Calu3 (cell line): ENCODE results near the gene CDC16. TPM values are rescaled to one million over a fixed set of nuclear protein-coding genes. Genes with fewer than 3 reads are reported as not detected.

Experiments used
- BruUV-seq: library from RNA; stranded (reverse); fragments of 400-500 nt; replicated peaks from 2 replicates; lab custom pipeline; 2021; lab: Mats Ljungman, UMichigan
- CTCF ChIA-PET: fragments of 300-600 bp; sonication (Branson Sonifier 250); formaldehyde crosslinking; loops from one replicate; lab custom pipeline; 2022; ENCODE audit warnings: antibody characterized with exemption; lab: Charles Lee
- DNase-seq: peaks from one replicate; pipeline ENCODE4 v3.0.0; 2022
- H3K27ac Mint-ChIP-seq: one replicate; pipeline ENCODE4 v1.8.0; 2022; ENCODE audit warnings: mixed read lengths; ENCODE audit not compliant: unreplicated experiment
- H3K27me3 Mint-ChIP-seq: one replicate; pipeline ENCODE4 v1.8.0; 2022; ENCODE audit warnings: mixed read lengths; ENCODE audit not compliant: unreplicated experiment
- H3K36me3 Mint-ChIP-seq: one replicate; pipeline ENCODE4 v1.8.0; 2022; ENCODE audit warnings: mild to moderate bottlenecking, moderate library complexity, mixed read lengths; ENCODE audit not compliant: insufficient read depth, unreplicated experiment
- H3K4me1 Mint-ChIP-seq: one replicate; pipeline ENCODE4 v1.8.0; 2022; ENCODE audit warnings: mild to moderate bottlenecking, low read depth, mixed read lengths; ENCODE audit not compliant: unreplicated experiment
- H3K4me3 Mint-ChIP-seq: one replicate; pipeline ENCODE4 v1.8.0; 2022; ENCODE audit warnings: mild to moderate bottlenecking, low read depth, moderate library complexity, mixed read lengths; ENCODE audit not compliant: unreplicated experiment
- H3K9me3 Mint-ChIP-seq: one replicate; pipeline ENCODE4 v1.8.0; 2022; ENCODE audit warnings: low read depth, mixed read lengths; ENCODE audit not compliant: unreplicated experiment
- CTCF ChIP-seq: fragments of 200-600 bp; IDR thresholded peaks from one replicate; pipeline ENCODE4 v1.8.0; 2022; ENCODE audit warnings: antibody characterized with exemption; ENCODE audit not compliant: unreplicated experiment
- intact Hi-C: fragments of 100-400 bp; cut with micrococcal nuclease; formaldehyde crosslinking; loops from one replicate; pipeline ENCODE4 v1.10.0; 2022; ENCODE audit not compliant: unreplicated experiment
- total RNA-seq: library from RNA; stranded (reverse); gene quantifications from 2 replicates; pipeline ENCODE4 v1.2.3, GENCODE V29; 2022

Gene CDC16
- total RNA-seq, 1 experiment from 2014 or later: 15.7 TPM

GRCh38 chr13:114226699-114227323, 7.9 kb upstream of the CDC16 start:
- intact Hi-C loops: loop anchor here (5.0 kb wide), 1 partner anchor 275 kb away; no protein-coding TSS in a partner anchor
- no peak overlapping the region for H3K27ac Mint-ChIP-seq
- TF ChIP-seq CTCF: peak; percentile 59
- peaks cover 14% of the 10 kb centered on the region for H3K27me3 Mint-ChIP-seq
- CTCF ChIA-PET: no interaction called here
- no peaks in the 10 kb centered on the region for H3K36me3 Mint-ChIP-seq
- no peaks in the 10 kb centered on the region for H3K4me1 Mint-ChIP-seq
- DNase-seq: peak; percentile 64
- H3K4me3 Mint-ChIP-seq: no peak overlapping the region
- BruUV-seq: no TSS peak
- no peaks in the 10 kb centered on the region for H3K9me3 Mint-ChIP-seq

DNA sequence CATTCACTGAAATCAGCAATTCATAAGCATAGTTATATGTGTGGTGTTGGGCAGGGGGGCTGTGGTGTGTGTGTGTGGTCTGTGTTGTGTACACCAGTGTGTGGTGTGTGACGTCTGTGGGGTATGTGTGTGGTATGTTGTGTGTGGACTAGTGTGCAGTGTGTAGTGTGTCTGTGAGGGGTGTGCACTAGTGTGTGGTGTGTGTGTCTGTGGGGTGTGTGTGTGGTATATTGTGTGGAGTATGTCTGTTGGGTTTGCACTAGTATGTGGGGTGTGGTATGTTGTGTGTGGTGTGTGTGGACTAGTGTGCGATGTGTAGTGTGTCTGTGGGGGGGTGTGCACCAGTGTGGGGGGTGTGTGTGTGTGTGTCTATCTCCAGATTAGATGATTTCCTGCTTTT, 7.2 kb upstream of the CDC16 start:
- no peaks in the 10 kb centered on the region for H3K4me1 Mint-ChIP-seq
- no peak for DNase-seq
- CTCF ChIA-PET: no interaction called here
- H3K4me3 Mint-ChIP-seq: no peak overlapping the region
- H3K9me3 Mint-ChIP-seq: no peaks in the 10 kb centered on the region
- no peak overlapping the region for H3K27ac Mint-ChIP-seq
- no peak for TF ChIP-seq CTCF
- no peaks in the 10 kb centered on the region for H3K36me3 Mint-ChIP-seq
- no TSS peak for BruUV-seq
- H3K27me3 Mint-ChIP-seq: peaks cover 14% of the 10 kb centered on the region
- intact Hi-C loops: loop anchor here (5.0 kb wide), 1 partner anchor 275 kb away; no protein-coding TSS in a partner anchor

DNA sequence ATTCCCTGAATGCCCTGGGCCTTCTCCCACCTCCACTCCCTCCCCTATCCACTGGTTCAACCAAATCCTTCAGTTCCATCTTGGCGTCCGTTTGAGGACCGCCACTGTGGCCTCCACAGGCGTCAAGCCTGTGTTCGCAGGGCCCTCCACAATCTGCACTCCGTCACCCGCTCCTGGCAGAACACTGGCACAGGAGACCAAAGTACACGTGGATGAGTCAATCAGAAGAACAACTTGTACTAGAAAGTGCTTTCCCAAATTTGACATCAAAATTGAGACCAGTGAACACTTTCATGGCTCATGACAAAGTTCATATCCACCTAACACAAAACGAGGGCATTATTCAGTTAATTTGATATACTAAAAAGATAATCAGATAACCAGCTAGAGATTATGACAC, 6.5 kb upstream of the CDC16 start:
- no TSS peak for BruUV-seq
- intact Hi-C loops: loop anchor here (5.0 kb wide), 1 partner anchor 276 kb away; no protein-coding TSS in a partner anchor
- CTCF ChIA-PET: no interaction called here

DNA sequence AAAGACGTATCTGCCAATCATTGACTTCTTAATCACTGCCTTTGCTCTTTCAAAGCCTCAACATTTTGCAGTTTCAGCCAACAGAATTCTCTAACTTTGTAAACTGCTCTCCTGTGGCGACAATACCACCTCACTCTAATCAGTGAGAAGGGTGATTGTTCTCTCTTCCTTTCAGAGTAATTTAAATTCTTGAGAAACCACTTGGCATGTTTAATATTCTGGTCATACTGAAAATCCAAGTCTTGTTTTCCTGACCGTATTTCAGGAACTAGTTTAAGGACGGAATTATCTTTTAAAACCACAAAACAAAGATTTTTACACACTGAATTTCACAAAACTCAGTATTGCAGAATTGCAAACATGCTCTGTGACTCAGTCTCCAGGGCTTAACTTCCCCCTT, 5.2 kb upstream of the CDC16 start:
- Mint-ChIP-seq H3K4me3 (no peak overlapping the region), H3K4me1 (no peaks in the 10 kb centered on the region), H3K27me3 (peaks cover 14% of the 10 kb centered on the region), H3K36me3 (no peaks in the 10 kb centered on the region), H3K27ac (no peak overlapping the region), H3K9me3 (no peaks in the 10 kb centered on the region)
- no peak for DNase-seq
- CTCF ChIA-PET: no interaction called here
- TF ChIP-seq CTCF: no peak
- intact Hi-C loops: loop anchor here (5.0 kb wide), 1 partner anchor 277 kb away; no protein-coding TSS in a partner anchor
- no TSS peak for BruUV-seq

More for the DNA sequence above, 6.5 kb upstream of the CDC16 start:
- no peak for TF ChIP-seq CTCF
- H3K4me1 Mint-ChIP-seq: no peaks in the 10 kb centered on the region
- no peak overlapping the region for H3K27ac Mint-ChIP-seq
- H3K36me3 Mint-ChIP-seq: no peaks in the 10 kb centered on the region
- H3K27me3 Mint-ChIP-seq: peaks cover 14% of the 10 kb centered on the region
- DNase-seq: no peak
- no peaks in the 10 kb centered on the region for H3K9me3 Mint-ChIP-seq
- no peak overlapping the region for H3K4me3 Mint-ChIP-seq
